ENCODE results near the gene ESAM.

- no peak for TF ChIP-seq CTCF (IDR thresholded peaks at IDR 0.05; ENCODE audit: low read depth, low read length)
- no peak for TF ChIP-seq POLR2A (IDR thresholded peaks at IDR 0.05; ENCODE audit: extremely low read depth, insufficient read length)
Measured at GRCh38 chr11:124742555-124742954, 19.5 kb downstream of the ESAM start.
